Keratinocyte (primary cell): ENCODE data around the gene TELO2. TPM values are rescaled to one million over a fixed set of nuclear protein-coding genes. Genes with fewer than 3 reads are reported as not detected.

Source experiments
- DNase-seq: peaks from one replicate; pipeline ENCODE4 v3.0.0-alpha.2; 2011; ENCODE audit warnings: low read depth, missing footprints, low spot score
- FAIRE-seq: peaks from 2 replicates; lab custom pipeline; 2011; peaks lifted over from hg19 to GRCh38; lab: Jason Lieb, UNC
- H2AFZ ChIP-seq: 2 replicates; pipeline ENCODE4 v1.6.0; 2012; ENCODE audit warnings: low read length, control low read depth, inconsistent platforms; ENCODE audit not compliant: control insufficient read depth
- H3K27ac ChIP-seq: 2 replicates; pipeline ENCODE4 v1.5.1; 2011; ENCODE audit warnings: low read length; ENCODE audit not compliant: control insufficient read depth, insufficient read depth
- H3K27me3 ChIP-seq: 3 replicates; pipeline ENCODE4 v1.6.0; 2011; ENCODE audit warnings: low read length; ENCODE audit not compliant: control insufficient read depth, insufficient read depth; ENCODE audit errors: extremely low read depth
- H3K36me3 ChIP-seq, 2 experiments: 2 replicates in 1 of 2; 3 replicates in 1 of 2; pipeline ENCODE4 v1.5.1; 2011; ENCODE audit warnings: low read length in 2 of 2, mild to moderate bottlenecking in 1 of 2; ENCODE audit not compliant: control insufficient read depth in 2 of 2, insufficient read depth in 2 of 2; ENCODE audit errors: extremely low read depth in 1 of 2
- H3K4me1 ChIP-seq: 3 replicates; pipeline ENCODE4 v1.5.1; 2011; ENCODE audit warnings: low read length; ENCODE audit not compliant: control insufficient read depth, insufficient read depth; ENCODE audit errors: extremely low read depth
- H3K4me2 ChIP-seq: 3 replicates; pipeline ENCODE4 v1.6.0; 2011; ENCODE audit warnings: low read depth, low read length; ENCODE audit not compliant: control insufficient read depth, insufficient read depth; ENCODE audit errors: extremely low read depth
- H3K4me3 ChIP-seq, 3 experiments: fragments of 200-600 bp in 1 of 3; sonication (generic) in 1 of 3; 2 replicates in 2 of 3; 3 replicates in 1 of 3; pipeline ENCODE4 v1.5.1; 2011 to 2016; ENCODE audit warnings: low read length in 3 of 3, mild to moderate bottlenecking in 3 of 3, control low read depth in 2 of 3, inconsistent platforms in 1 of 3, low read depth in 1 of 3, mixed read lengths in 1 of 3, mixed run types in 1 of 3, moderate library complexity in 1 of 3; ENCODE audit not compliant: control insufficient read depth in 2 of 3, insufficient read depth in 2 of 3; ENCODE audit errors: extremely low read depth in 1 of 3
- H3K79me2 ChIP-seq: 2 replicates; pipeline ENCODE4 v1.6.0; 2012; ENCODE audit warnings: low read length; ENCODE audit not compliant: control insufficient read depth, insufficient read depth
- H3K9ac ChIP-seq: 3 replicates; pipeline ENCODE4 v1.6.0; 2011; ENCODE audit warnings: low read length; ENCODE audit not compliant: control insufficient read depth, insufficient read depth; ENCODE audit errors: extremely low read depth
- H3K9me1 ChIP-seq: 3 replicates; pipeline ENCODE4 v1.6.0; 2011; ENCODE audit warnings: low read length; ENCODE audit not compliant: control insufficient read depth, insufficient read depth; ENCODE audit errors: extremely low read depth
- H3K9me3 ChIP-seq: 2 replicates; pipeline ENCODE4 v1.5.1; 2012; ENCODE audit warnings: low read depth, low read length; ENCODE audit not compliant: control insufficient read depth
- H4K20me1 ChIP-seq: 3 replicates; pipeline ENCODE4 v1.6.0; 2011; ENCODE audit warnings: low read length; ENCODE audit not compliant: control insufficient read depth, insufficient read depth; ENCODE audit errors: extremely low read depth
- EZH2 ChIP-seq: IDR thresholded peaks from one replicate; pipeline ENCODE4 v1.6.1; 2012; ENCODE audit warnings: inconsistent platforms, mild to moderate bottlenecking, low read length, moderate library complexity
- dilution Hi-C: fragments of 300-500 bp; cut with MboI; formaldehyde crosslinking; loops from one replicate; pipeline ENCODE4 v1.7.0; 2020; ENCODE audit warnings: low sequenced_read_pairs; ENCODE audit not compliant: extremely low pct_ligation_motif_present
- polyA plus RNA-seq, 5 experiments: library from polyadenylated mRNA; depleted of rRNA in 3 of 5; stranded (reverse) in 3 of 5; stranded (forward) in 1 of 5; unstranded in 1 of 5; fragments of >200 nt; gene quantifications; 1 replicate in 1 of 5; 2 replicates in 3 of 5; 3 replicates in 1 of 5; pipeline versions ENCODE4 v1.2.1 to v1.2.3, GENCODE V29; 2011 to 2012; ENCODE audit warnings: missing spikeins in 2 of 5, low read depth in 1 of 5, low replicate concordance in 1 of 5
- TF ChIP-seq, protein P1 (sequence below), 3 experiments: IDR thresholded peaks in 1 of 3; conservative IDR thresholded peaks in 1 of 3; optimal IDR thresholded peaks in 1 of 3; 2 replicates in 2 of 3; 3 replicates in 1 of 3; pipeline versions ENCODE3 to v1.5.1; 2011; ENCODE audit warnings: low read length in 3 of 3, mild to moderate bottlenecking in 3 of 3, moderate library complexity in 2 of 3, control low read depth in 1 of 3, inconsistent platforms in 1 of 3; ENCODE audit not compliant: insufficient read depth in 2 of 3; ENCODE audit errors: extremely low read depth in 1 of 3

Gene TELO2
- polyA plus RNA-seq, 1 donor (not counting 4 experiments of a cell fraction or from before 2014, with no cell fraction given) = 7.9 TPM

GRCh38 chr16:1474796-1475551, 18.2 kb upstream of the TELO2 start, which contains the start of gene CLCN7:
Gene CLCN7 (minus strand): TSS chr16:1475028. CDS start chr16:1474974, 54 bp downstream.
- TF ChIP-seq, protein P1, sequence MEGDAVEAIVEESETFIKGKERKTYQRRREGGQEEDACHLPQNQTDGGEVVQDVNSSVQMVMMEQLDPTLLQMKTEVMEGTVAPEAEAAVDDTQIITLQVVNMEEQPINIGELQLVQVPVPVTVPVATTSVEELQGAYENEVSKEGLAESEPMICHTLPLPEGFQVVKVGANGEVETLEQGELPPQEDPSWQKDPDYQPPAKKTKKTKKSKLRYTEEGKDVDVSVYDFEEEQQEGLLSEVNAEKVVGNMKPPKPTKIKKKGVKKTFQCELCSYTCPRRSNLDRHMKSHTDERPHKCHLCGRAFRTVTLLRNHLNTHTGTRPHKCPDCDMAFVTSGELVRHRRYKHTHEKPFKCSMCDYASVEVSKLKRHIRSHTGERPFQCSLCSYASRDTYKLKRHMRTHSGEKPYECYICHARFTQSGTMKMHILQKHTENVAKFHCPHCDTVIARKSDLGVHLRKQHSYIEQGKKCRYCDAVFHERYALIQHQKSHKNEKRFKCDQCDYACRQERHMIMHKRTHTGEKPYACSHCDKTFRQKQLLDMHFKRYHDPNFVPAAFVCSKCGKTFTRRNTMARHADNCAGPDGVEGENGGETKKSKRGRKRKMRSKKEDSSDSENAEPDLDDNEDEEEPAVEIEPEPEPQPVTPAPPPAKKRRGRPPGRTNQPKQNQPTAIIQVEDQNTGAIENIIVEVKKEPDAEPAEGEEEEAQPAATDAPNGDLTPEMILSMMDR (optimal IDR thresholded peaks at IDR 0.05 in 1 of 3, IDR thresholded peaks at IDR 0.05 in 1 of 3, conservative IDR thresholded peaks at IDR 0.05 in 1 of 3; ENCODE audit: extremely low read depth in 1 of 3, insufficient read depth in 2 of 3, low read length in 3 of 3) = no peak
- TF ChIP-seq EZH2 = no peak
- Histone ChIP-seq H3K27me3 (no peaks in the 10 kb centered on the region), H3K4me1 (peaks cover 14% of the 10 kb centered on the region), H2AFZ (peak within 1 kb of the TSS; percentile 65), H3K79me2 (peaks cover 33% of the 10 kb centered on the region), H3K9me3 (no peaks in the 10 kb centered on the region), H4K20me1 (no peaks in the 10 kb centered on the region), H3K27ac (peak within 1 kb of the TSS; percentile 77), H3K9me1 (no peaks in the 10 kb centered on the region), H3K4me3 (peak within 1 kb of the TSS; percentile 67 to 84 (median 76)), H3K4me2 (peak within 1 kb of the TSS; percentile 97), H3K36me3 (no peaks in the 10 kb centered on the region), H3K9ac (peak within 1 kb of the TSS; percentile 89)
- dilution Hi-C loops = no loop called here
- FAIRE-seq (no peak), DNase-seq (peak; percentile 30)

- no peaks in the 10 kb centered on the region for H3K9me3 ChIP-seq
- H2AFZ ChIP-seq = peak overlapping the region; percentile 65
- H3K4me2 ChIP-seq = peak overlapping the region; percentile 97
- H4K20me1 ChIP-seq = no peaks in the 10 kb centered on the region
- H3K79me2 ChIP-seq = peaks cover 26% of the 10 kb centered on the region
- H3K9me1 ChIP-seq = no peaks in the 10 kb centered on the region
- peaks cover 14% of the 10 kb centered on the region for H3K4me1 ChIP-seq
- peak overlapping the region; percentile 77 for H3K27ac ChIP-seq
- dilution Hi-C loops = no loop called here
- H3K9ac ChIP-seq = peak overlapping the region; percentile 89
- DNase-seq (no peak), FAIRE-seq (no peak)
- TF ChIP-seq EZH2 = no peak
- TF ChIP-seq, protein P1 (optimal IDR thresholded peaks at IDR 0.05 in 1 of 3, IDR thresholded peaks at IDR 0.05 in 1 of 3, conservative IDR thresholded peaks at IDR 0.05 in 1 of 3; ENCODE audit: extremely low read depth in 1 of 3, insufficient read depth in 2 of 3, low read length in 3 of 3) = no peak
- peak overlapping the region; percentile 67 to 84 (median 76) for H3K4me3 ChIP-seq
- H3K27me3 ChIP-seq = no peaks in the 10 kb centered on the region
- no peaks in the 10 kb centered on the region for H3K36me3 ChIP-seq
These were observed 17.5 kb upstream of the TELO2 start for GRCh38 chr16:1475552-1476114.
